GM18873 (cell line): ENCODE results near the gene AIFM3.
A peak's percentile ranks its signal among the peaks of the same experiment; 100 is the strongest.
"Not testable (repeated sequence)": the region's sequence is repeated elsewhere in the genome, so short reads cannot be mapped to it uniquely, and the experiment has no call there.

Source experiments
- ATAC-seq: cut with Tn5 transposase; IDR thresholded peaks from one replicate; pipeline ENCODE4 v1.9.1; 2021; ENCODE audit warnings: mild to moderate bottlenecking, moderate library complexity, moderate number of reproducible peaks; ENCODE audit not compliant: unreplicated experiment, low FRiP score

Gene AIFM3

GRCh38 chr22:20999350-21000206 is 32.5 kb downstream of the AIFM3 start:
- no peak for ATAC-seq

- ATAC-seq: no peak
Measured at GRCh38 chr22:21000207-21000986, 33.3 kb downstream of the AIFM3 start.

GRCh38 chr22:21000987-21001600 is 34.0 kb downstream of the AIFM3 start:
- no peak for ATAC-seq

- ATAC-seq: peak; percentile 65
Measured at GRCh38 chr22:21001601-21002325, 34.7 kb downstream of the AIFM3 start, which contains the start of gene THAP7. THAP7 (minus strand) TSS chr22:21002118; CDS start chr22:21001911, 207 bp downstream.

- no peak for ATAC-seq
Measured at GRCh38 chr22:21003782-21004181, 36.7 kb downstream of the AIFM3 start.

GRCh38 chr22:21009208-21009607 is 42.2 kb downstream of the AIFM3 start:
- ATAC-seq: not testable (repeated sequence)

GRCh38 chr22:21009638-21010425 is 42.8 kb downstream of the AIFM3 start:
- no peak for ATAC-seq

- ATAC-seq: no peak
Measured at GRCh38 chr22:21010426-21011113, 43.5 kb downstream of the AIFM3 start.

- ATAC-seq: no peak
Measured at GRCh38 chr22:21012446-21013407, 45.7 kb downstream of the AIFM3 start.

GRCh38 chr22:21013657-21014201 is 46.7 kb downstream of the AIFM3 start:
- ATAC-seq: no peak

GRCh38 chr22:21014202-21014725 is 47.2 kb downstream of the AIFM3 start:
- peak; percentile 55 for ATAC-seq

GRCh38 chr22:21014726-21015465 is 47.8 kb downstream of the AIFM3 start, which contains the start of gene P2RX6:
P2RX6 (plus strand) TSS chr22:21015165; CDS start chr22:21015175, 10 bp downstream.
- ATAC-seq: no peak

- no peak for ATAC-seq
Measured at GRCh38 chr22:21015466-21016006, 48.5 kb downstream of the AIFM3 start.

GRCh38 chr22:21016644-21017420 is 49.8 kb downstream of the AIFM3 start:
- ATAC-seq: no peak

GRCh38 chr22:21018314-21018713 is 51.3 kb downstream of the AIFM3 start:
- no peak for ATAC-seq
